B cell (primary cell): ENCODE data around the gene TIMM21.

Experiments used
- CTCF ChIP-seq: fragments of 200-600 bp; IDR thresholded peaks from one replicate; pipeline ENCODE4 v1.8.0; 2022; ENCODE audit warnings: antibody characterized with exemption, mild to moderate bottlenecking
- EZH2 ChIP-seq: IDR thresholded peaks from 2 replicates; pipeline ENCODE4 v1.6.1; 2012; ENCODE audit warnings: borderline replicate concordance, low read depth, mild to moderate bottlenecking, moderate library complexity, low read length; ENCODE audit not compliant: insufficient read depth, poor library complexity, severe bottlenecking

DNA sequence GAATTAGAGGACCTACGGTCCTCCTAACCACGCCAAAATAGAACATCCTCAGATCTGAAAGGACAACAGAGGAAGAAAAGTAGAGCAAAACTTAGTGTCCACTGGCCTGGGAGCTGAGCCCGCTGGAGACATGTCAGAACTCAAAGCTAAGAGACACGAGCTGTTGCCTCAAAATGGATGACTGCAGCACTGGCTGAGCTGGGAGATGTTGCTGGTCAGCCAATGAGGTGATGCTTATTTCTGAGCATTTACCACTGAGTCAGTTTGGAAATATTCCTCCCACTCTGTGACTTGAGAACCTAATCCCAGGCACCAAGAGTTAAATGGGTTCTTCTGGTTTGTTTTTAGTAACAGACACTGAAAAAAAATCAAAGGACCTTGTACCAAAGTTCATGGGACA lies 33.3 kb upstream of the TIMM21 start:
- TF ChIP-seq CTCF (no peak), EZH2 (no peak)
